SJSA1 (cell line): Measurements from ENCODE around the gene CAPS. TPM values are rescaled to one million over a fixed set of nuclear protein-coding genes. Genes with fewer than 3 reads are reported as not detected.
A peak's percentile ranks its signal among the peaks of the same experiment; 100 is the strongest.

ENCODE experiments used
- DNase-seq, 2 experiments: peaks; one replicate each; pipeline ENCODE4 v3.0.0-alpha.2; 2015 to 2020; ENCODE audit warnings: low spot score in 2 of 2, low read depth in 1 of 2
- H3K27ac ChIP-seq: fragments of 250-450 bp; sonication (Bioruptor Pico); 2 replicates; pipeline ENCODE4 v1.5.1; 2020; ENCODE audit warnings: mild to moderate bottlenecking, moderate library complexity
- H3K27me3 ChIP-seq: fragments of 250-450 bp; sonication (Bioruptor Pico); replicated peaks from 2 replicates; pipeline ENCODE4 v1.5.1; 2020; ENCODE audit warnings: mild to moderate bottlenecking, moderate library complexity
- H3K36me3 ChIP-seq: fragments of 250-450 bp; sonication (Bioruptor Pico); 2 replicates; pipeline ENCODE4 v1.5.1; 2020; ENCODE audit warnings: mild to moderate bottlenecking
- H3K4me1 ChIP-seq: fragments of 250-450 bp; sonication (Bioruptor Pico); replicated peaks from 2 replicates; pipeline ENCODE4 v1.6.1; 2021; ENCODE audit warnings: mild to moderate bottlenecking
- H3K4me3 ChIP-seq: fragments of 250-450 bp; sonication (Bioruptor Pico); 2 replicates; pipeline ENCODE4 v1.5.1; 2020; ENCODE audit warnings: mild to moderate bottlenecking
- H3K9me3 ChIP-seq: fragments of 250-450 bp; sonication (Bioruptor Pico); replicated peaks from 2 replicates; pipeline ENCODE4 v1.5.1; 2020; ENCODE audit warnings: mild to moderate bottlenecking
- total RNA-seq: library from RNA; depleted of rRNA; stranded (reverse); fragments of >200 nt; shearing (Covaris generic); gene quantifications from 2 replicates; pipeline ENCODE4 v1.2.3, GENCODE V29; 2014

The CAPS gene
- total RNA-seq, 1 experiment from 2014 or later: 1.4 TPM

DNA sequence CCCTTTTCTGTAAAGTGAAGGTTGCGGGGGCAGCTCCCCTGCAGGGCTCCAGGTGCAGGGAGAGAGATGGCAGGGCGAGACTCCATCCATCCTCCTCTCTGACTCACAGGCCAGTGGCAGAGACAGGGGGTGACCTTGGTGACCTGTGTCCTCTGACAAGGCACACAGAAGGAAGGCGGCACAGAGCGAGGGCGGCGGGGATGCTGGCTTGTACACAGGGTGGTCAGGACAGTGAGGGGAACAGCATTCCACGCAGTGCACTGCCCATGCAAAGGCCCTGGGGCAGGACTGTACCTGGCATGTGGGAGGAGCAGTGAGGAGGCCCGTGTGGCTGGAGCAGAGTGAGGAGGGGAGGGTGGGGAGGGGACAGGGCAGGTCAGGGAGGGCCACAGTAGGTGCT, 18.2 kb upstream of the CAPS start:
- H3K36me3 ChIP-seq: peaks cover 40% of the 10 kb centered on the region
- H3K9me3 ChIP-seq: no peaks in the 10 kb centered on the region
- H3K27me3 ChIP-seq: no peaks in the 10 kb centered on the region
- H3K27ac ChIP-seq: no peak overlapping the region
- H3K4me1 ChIP-seq: peaks cover 9% of the 10 kb centered on the region
- no peak overlapping the region for H3K4me3 ChIP-seq
- no peak for DNase-seq

DNA sequence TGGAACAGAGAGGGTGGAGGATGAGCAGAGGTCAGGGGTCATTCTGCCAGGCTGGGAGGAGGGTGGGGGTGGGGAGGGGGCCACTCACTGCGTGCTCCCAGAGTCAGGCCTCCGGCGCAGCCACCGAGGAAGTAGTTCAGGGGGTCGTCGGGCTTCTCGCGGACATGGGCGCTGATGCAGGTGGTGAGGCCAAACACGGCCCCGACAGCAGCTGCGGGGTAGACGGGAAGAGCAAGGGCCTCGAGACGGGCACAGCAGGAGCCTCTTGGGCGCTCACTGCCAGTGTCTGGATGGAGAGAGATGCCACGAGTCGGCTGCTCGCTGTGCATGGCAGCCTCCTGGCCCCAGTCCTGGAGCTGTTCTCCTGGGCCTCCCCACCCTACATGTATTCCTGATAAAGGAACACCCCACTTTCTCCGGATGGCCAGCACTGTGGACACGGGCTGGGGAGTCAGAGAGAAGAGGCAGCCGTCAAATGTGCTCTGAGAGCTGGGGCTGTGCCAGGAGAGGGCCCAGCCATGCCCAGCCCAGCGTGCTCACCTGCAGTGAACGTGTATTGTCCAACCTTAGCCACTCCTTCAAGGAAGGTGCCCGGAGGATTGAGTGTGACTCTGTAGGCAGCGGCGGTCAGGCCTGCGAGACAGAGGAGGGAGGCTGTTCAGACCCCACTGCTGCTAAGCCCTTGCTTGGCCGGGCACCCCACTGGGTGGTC, 17.5 kb upstream of the CAPS start:
- Histone ChIP-seq H3K4me3 (no peak overlapping the region), H3K36me3 (peaks cover 44% of the 10 kb centered on the region), H3K27ac (no peak overlapping the region), H3K9me3 (no peaks in the 10 kb centered on the region), H3K27me3 (no peaks in the 10 kb centered on the region), H3K4me1 (peaks cover 9% of the 10 kb centered on the region)
- no peak for DNase-seq

DNA sequence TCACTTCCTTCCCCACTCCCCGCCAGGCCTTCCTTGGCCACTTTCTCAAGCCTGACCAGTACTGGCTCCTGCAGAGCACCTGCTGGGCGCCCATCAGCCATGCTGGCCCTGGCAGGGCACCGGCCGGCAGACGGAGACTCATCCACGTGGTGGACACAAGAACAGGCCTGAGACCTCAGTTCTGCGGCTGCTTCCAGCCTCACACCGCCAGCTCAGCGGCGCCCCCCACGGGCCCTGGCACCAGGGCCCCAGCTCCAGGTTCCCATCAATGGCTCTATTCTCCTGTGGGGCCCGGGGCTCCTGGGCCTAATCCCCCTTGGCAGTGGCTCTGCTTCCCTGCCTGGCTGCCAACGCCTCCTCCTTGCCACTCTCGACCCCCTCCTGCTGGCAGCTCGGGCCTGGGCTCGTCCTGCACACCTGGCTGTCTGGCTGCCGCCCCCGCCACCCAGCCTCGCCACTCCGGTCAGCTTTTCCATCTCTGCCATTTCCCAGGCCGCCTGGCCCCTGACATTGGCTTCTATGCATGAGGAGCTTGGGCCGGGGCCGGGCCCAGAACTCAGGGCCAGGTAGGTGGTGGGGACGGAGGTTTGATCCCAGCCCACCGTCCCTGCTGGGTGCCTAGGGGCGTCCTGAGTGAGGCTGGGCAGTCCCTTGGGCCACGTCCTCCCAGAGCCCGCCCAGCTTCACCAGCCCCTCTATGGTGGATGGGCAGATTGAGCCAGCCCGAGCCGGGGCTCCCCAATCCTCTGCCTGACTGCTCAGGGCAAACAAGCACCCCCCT, 16.7 kb upstream of the CAPS start:
- no peak overlapping the region for H3K27ac ChIP-seq
- H3K27me3 ChIP-seq: no peaks in the 10 kb centered on the region

DNA sequence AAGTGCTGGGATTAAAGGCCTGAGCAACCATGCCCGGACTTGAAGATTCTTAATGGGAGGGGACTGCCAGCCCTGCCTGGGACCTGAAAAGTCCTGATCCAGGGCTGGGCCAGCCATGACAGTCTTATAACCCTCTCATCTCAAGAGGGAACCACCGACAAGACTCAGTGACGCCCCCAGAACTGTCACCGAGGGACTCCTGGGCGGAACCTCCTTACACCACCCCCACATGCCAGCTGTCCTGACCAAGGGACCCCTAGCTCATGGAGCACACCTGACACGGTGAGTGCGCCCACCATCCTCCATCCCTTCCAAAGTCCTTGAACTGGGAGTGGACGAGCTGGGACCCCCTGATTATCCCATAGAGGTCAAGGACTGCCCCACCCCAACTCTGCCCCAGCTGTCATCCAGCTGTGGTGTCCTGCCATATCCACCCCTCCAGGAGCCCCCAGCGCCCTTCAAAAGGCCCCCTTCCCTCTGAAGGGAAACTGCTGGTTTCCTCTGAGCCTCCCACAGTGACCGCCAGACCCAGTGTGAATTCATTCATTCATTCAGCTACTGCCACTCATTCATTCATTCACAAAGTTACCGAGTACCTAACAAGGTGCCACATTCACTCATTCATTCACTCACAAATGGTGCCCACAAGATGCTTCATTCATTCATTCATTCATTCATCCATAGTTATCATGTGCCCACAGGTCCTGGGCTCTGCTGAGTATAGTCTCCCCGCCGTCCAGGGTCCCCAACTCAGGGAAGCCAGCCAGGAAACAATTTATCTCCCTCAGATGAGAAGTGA, 14.1 kb upstream of the CAPS start:
- no peaks in the 10 kb centered on the region for H3K27me3 ChIP-seq
- peaks cover 6% of the 10 kb centered on the region for H3K4me1 ChIP-seq
- no peak overlapping the region for H3K4me3 ChIP-seq
- DNase-seq: no peak
- no peak overlapping the region for H3K27ac ChIP-seq
- 0 out of 2 replicates have a peak, but pooled peaks cover 2% of the 10 kb centered on the region for H3K9me3 ChIP-seq
- peaks cover 45% of the 10 kb centered on the region for H3K36me3 ChIP-seq

More for the DNA sequence above, 16.7 kb upstream of the CAPS start:
- no peak overlapping the region for H3K4me3 ChIP-seq
- peaks cover 3% of the 10 kb centered on the region for H3K4me1 ChIP-seq
- DNase-seq: no peak
- H3K36me3 ChIP-seq: peaks cover 48% of the 10 kb centered on the region
- no peaks in the 10 kb centered on the region for H3K9me3 ChIP-seq

DNA sequence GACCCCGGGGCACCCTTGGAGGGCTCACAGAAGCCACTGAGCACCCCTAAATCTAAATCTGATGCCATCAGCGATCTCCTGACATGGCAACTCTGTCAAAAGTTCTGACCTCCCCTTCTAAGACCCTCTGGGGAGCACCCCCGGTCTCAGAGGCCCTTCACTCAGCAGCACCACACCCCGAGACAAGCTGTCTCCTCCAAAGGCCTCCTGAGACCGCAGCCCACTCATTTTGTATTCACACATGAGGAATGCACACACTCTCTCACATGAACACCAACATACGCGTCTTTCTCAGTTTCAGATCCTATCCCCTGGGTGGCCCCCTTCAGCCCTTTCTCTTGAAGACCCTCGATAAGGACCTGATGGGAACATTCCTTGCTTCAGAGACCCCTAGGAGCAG, 13.1 kb upstream of the CAPS start:
- no peak overlapping the region for H3K27ac ChIP-seq
- peaks cover 34% of the 10 kb centered on the region for H3K36me3 ChIP-seq
- H3K4me3 ChIP-seq: no peak overlapping the region
- no peak for DNase-seq
- 0 out of 2 replicates have a peak, but pooled peaks cover 2% of the 10 kb centered on the region for H3K9me3 ChIP-seq
- H3K4me1 ChIP-seq: peaks cover 12% of the 10 kb centered on the region
- no peaks in the 10 kb centered on the region for H3K27me3 ChIP-seq

DNA sequence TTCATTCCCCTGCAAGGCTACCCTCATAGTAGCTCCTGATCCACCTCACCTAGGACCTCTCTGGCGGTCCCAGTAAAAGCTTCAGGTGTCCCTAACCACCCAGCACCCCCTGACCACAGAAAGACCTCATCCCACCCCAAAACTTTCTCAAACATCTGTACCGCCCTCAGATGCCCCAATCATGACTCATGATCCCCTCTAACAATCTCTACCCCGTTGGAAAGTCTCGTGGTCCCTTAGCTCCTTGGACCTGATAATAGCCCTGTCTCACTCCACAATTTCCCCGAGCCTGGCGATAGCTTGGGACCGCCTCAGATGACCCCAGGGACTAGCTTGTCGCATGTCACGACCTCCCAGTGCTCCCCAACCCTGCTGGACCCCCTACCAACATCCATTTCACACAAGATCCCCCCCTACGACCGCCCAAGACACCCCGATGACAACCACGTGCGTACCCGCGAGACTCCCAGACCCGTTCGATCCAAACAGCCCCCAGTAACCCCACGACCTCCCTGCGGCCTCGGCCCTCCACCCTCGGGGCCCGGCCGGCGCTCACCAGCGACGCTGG, 10.9 kb upstream of the CAPS start:
- H3K4me1 ChIP-seq: peaks cover 12% of the 10 kb centered on the region
- peak overlapping the region; percentile 85 for H3K27ac ChIP-seq
- H3K27me3 ChIP-seq: no peaks in the 10 kb centered on the region
- peaks cover 27% of the 10 kb centered on the region for H3K36me3 ChIP-seq
- peak in 1 of 2 experiments; percentile 36 for DNase-seq
- 0 out of 2 replicates have a peak, but pooled peaks cover 2% of the 10 kb centered on the region for H3K9me3 ChIP-seq
- H3K4me3 ChIP-seq: peak overlapping the region; percentile 83

DNA sequence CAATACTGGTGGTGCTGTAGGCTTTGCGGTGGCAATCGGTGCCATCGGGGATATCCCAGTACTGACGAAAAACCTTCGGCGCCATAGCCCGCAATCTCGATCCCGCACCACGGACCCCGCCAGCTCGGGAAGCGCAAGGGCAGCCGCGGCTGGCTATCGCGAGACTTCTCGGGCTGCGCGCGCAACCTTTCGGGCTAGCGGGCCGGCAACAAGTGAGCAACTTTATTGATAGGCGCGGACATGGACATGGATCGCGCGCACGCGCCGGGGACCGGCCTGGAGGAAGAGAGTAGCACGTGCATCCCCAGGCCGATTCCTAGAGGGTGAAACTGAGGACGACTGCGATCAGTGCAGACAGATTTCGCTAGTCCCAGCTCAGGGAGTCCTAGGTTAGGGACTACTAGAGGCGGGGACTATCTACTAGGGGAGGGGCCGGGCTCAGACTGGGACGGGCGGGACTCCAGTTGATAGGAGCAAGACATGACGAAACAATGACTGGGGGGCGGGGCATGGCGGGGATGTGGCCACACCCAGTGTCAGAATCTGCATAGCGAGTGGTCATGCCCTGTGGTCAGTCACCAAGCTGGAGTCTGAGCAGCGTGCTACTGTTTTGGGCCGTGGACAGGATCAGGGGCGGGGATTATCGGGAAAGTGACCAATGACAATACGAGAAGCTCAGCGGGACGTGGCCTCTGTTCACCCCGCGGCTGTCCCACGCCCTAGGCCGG, 10.3 kb upstream of the CAPS start, which contains the start of gene NDUFA11:
NDUFA11 (minus strand) TSS at position 167 of the 728 bp plus-strand sequence; CDS start at position 85, 82 bp downstream.
- DNase-seq: peak; percentile 99
- Histone ChIP-seq H3K27ac (peak within 1 kb of the TSS; percentile 85), H3K27me3 (no peaks in the 10 kb centered on the region), H3K4me3 (peak within 1 kb of the TSS; percentile 83), H3K4me1 (peaks cover 12% of the 10 kb centered on the region), H3K36me3 (peaks cover 24% of the 10 kb centered on the region), H3K9me3 (0 out of 2 replicates have a peak, but pooled peaks cover 2% of the 10 kb centered on the region)

DNA sequence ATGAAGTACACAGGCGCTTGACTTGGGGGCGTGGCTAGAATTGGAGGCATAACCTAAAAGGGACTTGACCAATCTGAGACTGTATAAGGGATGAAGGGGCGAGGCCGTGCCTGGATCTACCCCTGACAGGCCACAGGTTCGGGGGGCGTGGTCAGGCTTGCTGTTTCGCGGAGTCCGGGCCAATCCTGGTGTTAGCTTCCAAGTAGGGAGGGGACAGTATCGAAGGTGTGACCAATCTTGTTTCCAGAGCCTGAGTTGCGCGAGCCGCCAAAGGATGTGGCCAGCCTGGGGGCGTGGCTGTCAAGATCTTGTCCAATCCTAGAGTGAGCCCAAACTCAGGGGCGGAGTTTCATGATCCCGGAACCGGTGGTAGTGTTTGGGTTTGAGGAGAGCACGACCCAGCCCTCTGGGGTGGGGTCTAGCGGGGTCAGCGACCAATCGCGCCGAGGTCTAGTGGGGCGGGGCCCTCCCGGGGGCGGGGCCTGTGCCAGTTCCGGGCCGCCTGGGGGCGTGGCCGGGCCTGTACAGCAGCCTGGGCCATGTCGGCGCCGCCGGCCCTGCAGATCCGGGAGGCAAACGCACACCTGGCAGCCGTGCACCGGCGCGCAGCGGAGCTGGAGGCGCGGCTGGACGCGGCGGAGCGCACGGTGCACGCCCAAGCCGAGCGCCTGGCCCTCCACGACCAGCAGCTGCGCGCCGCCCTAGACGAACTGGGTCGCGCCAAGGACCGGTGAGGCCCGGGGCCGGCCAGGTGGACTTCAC, 9.5 kb upstream of the CAPS start, which contains the start of gene VMAC:
VMAC (plus strand) TSS at position 521 of the 762 bp plus-strand sequence; CDS start at position 540, 19 bp downstream.
- Histone ChIP-seq H3K36me3 (peaks cover 25% of the 10 kb centered on the region), H3K27me3 (no peaks in the 10 kb centered on the region), H3K4me3 (peak within 1 kb of the TSS; percentile 83), H3K4me1 (peaks cover 12% of the 10 kb centered on the region), H3K9me3 (0 out of 2 replicates have a peak, but pooled peaks cover 2% of the 10 kb centered on the region), H3K27ac (peak within 1 kb of the TSS; percentile 85)
- peak; percentile 100 for DNase-seq

DNA sequence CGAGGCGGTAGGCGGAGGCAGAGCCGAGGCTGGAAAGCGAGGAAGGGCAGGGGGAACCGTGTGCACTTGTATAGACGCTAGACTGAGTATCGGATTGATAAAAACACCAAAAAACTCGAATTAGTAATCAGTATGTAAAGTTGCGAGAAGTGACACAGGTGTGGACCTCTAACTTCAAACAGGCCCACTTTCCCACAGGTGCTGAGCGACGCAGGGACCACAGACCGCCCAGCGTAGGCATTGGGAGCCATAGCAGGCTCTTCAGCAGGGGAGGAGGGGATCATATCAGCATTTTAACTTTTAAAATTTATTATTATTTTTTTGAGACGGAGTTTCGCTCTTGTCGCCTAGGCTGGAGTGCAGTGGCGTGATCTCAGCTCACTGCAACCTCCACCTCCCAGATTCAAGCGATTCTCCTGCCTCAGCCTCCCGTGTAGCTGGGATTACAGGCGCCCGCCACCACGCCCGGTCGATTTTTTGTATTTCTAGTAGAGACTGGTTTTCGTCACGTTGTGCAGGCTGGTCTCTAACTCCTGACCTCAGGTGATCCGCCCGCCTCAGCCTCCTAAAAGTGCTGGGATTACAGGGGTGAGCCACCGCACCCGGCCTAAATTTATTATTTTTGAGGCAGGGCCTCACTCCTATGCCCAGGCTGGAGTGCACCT, 8.8 kb upstream of the CAPS start:
- Histone ChIP-seq H3K4me3 (peak overlapping the region; percentile 83), H3K36me3 (peaks cover 25% of the 10 kb centered on the region), H3K9me3 (0 out of 2 replicates have a peak, but pooled peaks cover 2% of the 10 kb centered on the region), H3K27ac (peak overlapping the region; percentile 7; the same call in 1 of the 2 replicates), H3K4me1 (peaks cover 12% of the 10 kb centered on the region), H3K27me3 (no peaks in the 10 kb centered on the region)
- no peak for DNase-seq

DNA sequence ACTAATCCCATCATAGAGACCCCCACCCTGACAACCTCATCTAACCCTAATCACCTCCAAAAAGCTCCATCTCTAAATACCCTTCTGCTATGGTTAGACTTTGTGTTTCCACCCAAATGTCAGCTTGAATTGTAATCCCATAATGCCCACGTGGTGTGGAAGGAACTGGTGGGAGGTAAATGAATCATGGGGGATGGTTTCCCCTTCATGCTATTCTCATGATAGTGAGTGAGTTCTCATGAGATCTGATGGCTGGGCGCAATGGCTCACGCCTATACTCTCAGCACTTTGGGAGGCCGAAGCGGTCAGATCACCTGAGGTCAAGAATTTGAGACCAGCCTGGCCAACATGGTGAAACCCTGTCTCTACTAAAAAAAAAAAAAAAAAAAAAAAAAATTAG, 6.8 kb upstream of the CAPS start:
- Histone ChIP-seq H3K36me3 (peaks cover 16% of the 10 kb centered on the region), H3K4me1 (peaks cover 12% of the 10 kb centered on the region), H3K27me3 (no peaks in the 10 kb centered on the region), H3K27ac (no peak overlapping the region), H3K9me3 (0 out of 2 replicates have a peak, but pooled peaks cover 2% of the 10 kb centered on the region), H3K4me3 (no peak overlapping the region)
- no peak for DNase-seq

DNA sequence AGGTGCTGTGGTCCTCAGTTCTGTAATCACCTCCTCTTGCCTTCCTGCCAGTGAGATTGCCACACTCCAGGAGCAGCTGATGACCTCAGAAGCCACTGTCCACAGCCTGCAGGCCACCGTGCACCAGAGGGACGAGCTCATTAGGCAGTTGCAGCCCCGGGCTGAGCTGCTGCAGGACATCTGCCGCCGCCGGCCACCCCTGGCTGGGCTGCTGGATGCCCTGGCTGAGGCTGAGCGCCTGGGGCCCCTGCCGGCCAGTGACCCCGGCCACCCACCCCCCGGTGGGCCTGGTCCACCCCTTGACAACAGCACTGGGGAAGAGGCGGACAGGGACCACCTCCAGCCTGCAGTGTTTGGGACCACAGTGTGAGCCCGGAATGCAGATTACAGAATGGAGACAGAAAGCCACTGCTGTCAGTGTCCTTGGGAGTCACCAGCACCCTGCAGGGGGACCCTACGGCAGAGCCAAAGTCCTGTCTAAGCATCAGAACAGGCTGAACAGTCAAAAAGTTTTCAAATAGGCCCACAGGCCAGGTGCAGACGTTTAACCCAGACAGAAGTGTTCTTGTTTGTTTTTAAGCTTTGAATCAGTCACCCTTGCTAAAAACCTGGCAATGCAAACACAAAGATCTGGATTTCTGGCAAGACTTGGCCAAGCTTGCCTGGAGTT, 5.1 kb upstream of the CAPS start:
- Histone ChIP-seq H3K27me3 (no peaks in the 10 kb centered on the region), H3K4me3 (no peak overlapping the region), H3K4me1 (peaks cover 10% of the 10 kb centered on the region), H3K27ac (no peak overlapping the region), H3K36me3 (peaks cover 9% of the 10 kb centered on the region), H3K9me3 (no peaks in the 10 kb centered on the region)
- DNase-seq: no peak
